Measurements from ENCODE around the gene EVI5L.

EVI5L gene

GRCh38 chr19:7874076-7874896, 44.3 kb downstream of the EVI5L start, which contains the start of gene PRR36:
Gene PRR36, minus strand, starts transcription at chr19:7874390. Its CDS starts 701 bp downstream, at chr19:7873689.
- H3K27me3 ChIP-seq (ENCODE audit: control insufficient read depth, insufficient read depth, low read length) = peaks cover 31% of the 10 kb centered on the region
- H3K4me3 ChIP-seq (ENCODE audit: low read length) = no peak within 1 kb of the TSS
- H3K36me3 ChIP-seq (ENCODE audit: control insufficient read depth, insufficient read depth, low read length) = no peaks in the 10 kb centered on the region
- H3K9me3 ChIP-seq (ENCODE audit: control insufficient read depth, low read length) = no peaks in the 10 kb centered on the region
- H3K4me1 ChIP-seq (ENCODE audit: control insufficient read depth, insufficient read depth, low read length) = peaks cover 34% of the 10 kb centered on the region
- peak within 1 kb of the TSS; percentile 48 for H3K9ac ChIP-seq (ENCODE audit: low read length)

GRCh38 chr19:7874897-7875273, 44.9 kb downstream of the EVI5L start:
- H3K27me3 ChIP-seq (ENCODE audit: control insufficient read depth, insufficient read depth, low read length) = peaks cover 31% of the 10 kb centered on the region
- peak overlapping the region; percentile 48 for H3K9ac ChIP-seq (ENCODE audit: low read length)
- no peaks in the 10 kb centered on the region for H3K9me3 ChIP-seq (ENCODE audit: control insufficient read depth, low read length)
- H3K4me1 ChIP-seq (ENCODE audit: control insufficient read depth, insufficient read depth, low read length) = peaks cover 30% of the 10 kb centered on the region
- no peak overlapping the region for H3K4me3 ChIP-seq (ENCODE audit: low read length)
- no peaks in the 10 kb centered on the region for H3K36me3 ChIP-seq (ENCODE audit: control insufficient read depth, insufficient read depth, low read length)

GRCh38 chr19:7877249-7877836, 47.3 kb downstream of the EVI5L start:
- Histone ChIP-seq H3K4me3 (ENCODE audit: low read length) (no peak overlapping the region), H3K9ac (ENCODE audit: low read length) (no peak overlapping the region), H3K36me3 (ENCODE audit: control insufficient read depth, insufficient read depth, low read length) (no peaks in the 10 kb centered on the region), H3K4me1 (ENCODE audit: control insufficient read depth, insufficient read depth, low read length) (peaks cover 7% of the 10 kb centered on the region), H3K27me3 (ENCODE audit: control insufficient read depth, insufficient read depth, low read length) (peaks cover 28% of the 10 kb centered on the region), H3K9me3 (ENCODE audit: control insufficient read depth, low read length) (no peaks in the 10 kb centered on the region)

GRCh38 chr19:7879111-7879807, 49.2 kb downstream of the EVI5L start:
- peaks cover 12% of the 10 kb centered on the region for H3K27me3 ChIP-seq (ENCODE audit: control insufficient read depth, insufficient read depth, low read length)
- no peak overlapping the region for H3K9ac ChIP-seq (ENCODE audit: low read length)
- H3K9me3 ChIP-seq (ENCODE audit: control insufficient read depth, low read length) = no peaks in the 10 kb centered on the region
- H3K4me1 ChIP-seq (ENCODE audit: control insufficient read depth, insufficient read depth, low read length) = peaks cover 5% of the 10 kb centered on the region
- no peaks in the 10 kb centered on the region for H3K36me3 ChIP-seq (ENCODE audit: control insufficient read depth, insufficient read depth, low read length)
- H3K4me3 ChIP-seq (ENCODE audit: low read length) = no peak overlapping the region

GRCh38 chr19:7879836-7880235, 49.8 kb downstream of the EVI5L start:
- Histone ChIP-seq H3K4me3 (ENCODE audit: low read length) (no peak overlapping the region), H3K9me3 (ENCODE audit: control insufficient read depth, low read length) (no peaks in the 10 kb centered on the region), H3K9ac (ENCODE audit: low read length) (no peak overlapping the region), H3K27me3 (ENCODE audit: control insufficient read depth, insufficient read depth, low read length) (peaks cover 6% of the 10 kb centered on the region), H3K4me1 (ENCODE audit: control insufficient read depth, insufficient read depth, low read length) (peaks cover under 1% of the 10 kb centered on the region), H3K36me3 (ENCODE audit: control insufficient read depth, insufficient read depth, low read length) (no peaks in the 10 kb centered on the region)

GRCh38 chr19:7881910-7882309, 51.9 kb downstream of the EVI5L start:
- Histone ChIP-seq H3K4me3 (ENCODE audit: low read length) (no peak overlapping the region), H3K9ac (ENCODE audit: low read length) (no peak overlapping the region)

GRCh38 chr19:7883105-7883504, 53.1 kb downstream of the EVI5L start:
- H3K9me3 ChIP-seq (ENCODE audit: control insufficient read depth, low read length) = no peaks in the 10 kb centered on the region
- H3K4me1 ChIP-seq (ENCODE audit: control insufficient read depth, insufficient read depth, low read length) = peaks cover 3% of the 10 kb centered on the region
- no peaks in the 10 kb centered on the region for H3K27me3 ChIP-seq (ENCODE audit: control insufficient read depth, insufficient read depth, low read length)
- H3K4me3 ChIP-seq (ENCODE audit: low read length) = no peak overlapping the region
- H3K36me3 ChIP-seq (ENCODE audit: control insufficient read depth, insufficient read depth, low read length) = no peaks in the 10 kb centered on the region
- no peak overlapping the region for H3K9ac ChIP-seq (ENCODE audit: low read length)

More at GRCh38 chr19:7881910-7882309, 51.9 kb downstream of the EVI5L start:
- H3K4me1 ChIP-seq (ENCODE audit: control insufficient read depth, insufficient read depth, low read length) = no peaks in the 10 kb centered on the region
- H3K36me3 ChIP-seq (ENCODE audit: control insufficient read depth, insufficient read depth, low read length) = no peaks in the 10 kb centered on the region
- H3K9me3 ChIP-seq (ENCODE audit: control insufficient read depth, low read length) = no peaks in the 10 kb centered on the region
- H3K27me3 ChIP-seq (ENCODE audit: control insufficient read depth, insufficient read depth, low read length) = no peaks in the 10 kb centered on the region

GRCh38 chr19:7883796-7884570, 54.0 kb downstream of the EVI5L start:
- Histone ChIP-seq H3K36me3 (ENCODE audit: control insufficient read depth, insufficient read depth, low read length) (no peaks in the 10 kb centered on the region), H3K9me3 (ENCODE audit: control insufficient read depth, low read length) (no peaks in the 10 kb centered on the region), H3K4me1 (ENCODE audit: control insufficient read depth, insufficient read depth, low read length) (peaks cover 10% of the 10 kb centered on the region), H3K27me3 (ENCODE audit: control insufficient read depth, insufficient read depth, low read length) (peaks cover 3% of the 10 kb centered on the region), H3K4me3 (ENCODE audit: low read length) (no peak overlapping the region), H3K9ac (ENCODE audit: low read length) (no peak overlapping the region)

GRCh38 chr19:7885818-7886217, 55.8 kb downstream of the EVI5L start:
- Histone ChIP-seq H3K9ac (ENCODE audit: low read length) (no peak overlapping the region), H3K9me3 (ENCODE audit: control insufficient read depth, low read length) (no peaks in the 10 kb centered on the region), H3K36me3 (ENCODE audit: control insufficient read depth, insufficient read depth, low read length) (no peaks in the 10 kb centered on the region), H3K4me1 (ENCODE audit: control insufficient read depth, insufficient read depth, low read length) (peaks cover 12% of the 10 kb centered on the region), H3K27me3 (ENCODE audit: control insufficient read depth, insufficient read depth, low read length) (peaks cover 3% of the 10 kb centered on the region), H3K4me3 (ENCODE audit: low read length) (no peak overlapping the region)

- Histone ChIP-seq H3K4me3 (ENCODE audit: low read length) (no peak overlapping the region), H3K27me3 (ENCODE audit: control insufficient read depth, insufficient read depth, low read length) (peaks cover 3% of the 10 kb centered on the region), H3K4me1 (ENCODE audit: control insufficient read depth, insufficient read depth, low read length) (peaks cover 12% of the 10 kb centered on the region), H3K9me3 (ENCODE audit: control insufficient read depth, low read length) (no peaks in the 10 kb centered on the region), H3K36me3 (ENCODE audit: control insufficient read depth, insufficient read depth, low read length) (no peaks in the 10 kb centered on the region), H3K9ac (ENCODE audit: low read length) (peak overlapping the region; percentile 86)
These were observed 57.6 kb downstream of the EVI5L start for GRCh38 chr19:7887408-7888144.

GRCh38 chr19:7888145-7888825, 58.3 kb downstream of the EVI5L start, which contains the start of gene LRRC8E:
Gene LRRC8E, plus strand, starts transcription at chr19:7888510. Its CDS starts 7,094 bp downstream, at chr19:7895604.
- H3K4me1 ChIP-seq (ENCODE audit: control insufficient read depth, insufficient read depth, low read length) = peaks cover 12% of the 10 kb centered on the region
- peak within 1 kb of the TSS; percentile 86 for H3K9ac ChIP-seq (ENCODE audit: low read length)
- peaks cover 3% of the 10 kb centered on the region for H3K27me3 ChIP-seq (ENCODE audit: control insufficient read depth, insufficient read depth, low read length)
- H3K9me3 ChIP-seq (ENCODE audit: control insufficient read depth, low read length) = no peaks in the 10 kb centered on the region
- H3K4me3 ChIP-seq (ENCODE audit: low read length) = peak within 1 kb of the TSS; percentile 56
- no peaks in the 10 kb centered on the region for H3K36me3 ChIP-seq (ENCODE audit: control insufficient read depth, insufficient read depth, low read length)
